Astrocyte (in vitro differentiated cells and primary cell): Measurements from ENCODE around the gene FAM50A.

Experiments used
- CTCF ChIP-seq: IDR thresholded peaks from 2 replicates; pipeline ENCODE4 v1.5.1; 2011; ENCODE audit warnings: low read depth, mild to moderate bottlenecking, inconsistent platforms, low read length, moderate library complexity; ENCODE audit not compliant: insufficient read depth
- EZH2 ChIP-seq: IDR thresholded peaks from 2 replicates; pipeline ENCODE4 v1.6.1; 2012; ENCODE audit warnings: mild to moderate bottlenecking, low read length, inconsistent platforms; ENCODE audit not compliant: insufficient read depth

- no peak for TF ChIP-seq CTCF
- no peak for TF ChIP-seq EZH2
Observed at GRCh38 chrX:154441564-154441963, 2.4 kb upstream of the FAM50A start.
